Measurements from ENCODE around the gene FGF2.

Gene FGF2

GRCh38 chr4:122884499-122884898 is 57.9 kb downstream of the FGF2 start:
- in situ Hi-C loops (cut with HindIII; ENCODE audit: low sequenced_read_pairs) = no loop called here

- in situ Hi-C loops (cut with HindIII; ENCODE audit: low sequenced_read_pairs) = no loop called here
Observed at GRCh38 chr4:122889726-122890125, 63.1 kb downstream of the FGF2 start.

DNA sequence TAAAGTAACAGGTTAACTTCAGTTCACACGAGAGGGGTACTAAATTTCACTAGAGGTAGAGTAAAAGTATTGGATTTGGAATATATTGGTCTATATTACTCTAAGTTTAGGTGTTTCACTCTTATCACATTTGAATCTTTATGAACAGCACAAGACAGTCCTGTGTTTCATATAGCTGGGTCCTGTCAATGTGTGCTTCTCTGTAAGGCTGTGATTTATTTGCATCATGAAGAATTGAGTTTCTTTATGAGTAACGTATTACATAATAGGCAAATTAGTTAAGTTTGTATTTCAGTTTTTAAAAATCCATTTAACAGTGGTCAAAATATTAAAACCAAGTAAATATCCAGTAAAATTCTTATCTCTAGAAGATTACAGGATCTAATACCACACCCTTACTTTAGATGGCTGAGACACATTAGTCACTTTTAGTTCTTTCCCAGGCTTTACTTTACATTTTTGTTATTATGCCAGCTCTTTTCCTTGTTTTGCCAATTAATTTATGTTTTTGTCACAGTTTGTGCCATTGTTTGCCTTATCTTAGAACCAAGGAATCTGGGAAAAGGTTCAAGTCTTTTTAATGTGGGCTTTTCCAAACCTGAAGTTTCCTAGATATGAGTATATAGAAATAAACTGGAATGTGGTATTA is 63.6 kb downstream of the FGF2 start:
- in situ Hi-C loops (cut with HindIII; ENCODE audit: low sequenced_read_pairs) = no loop called here

GRCh38 chr4:122894827-122895226 is 68.2 kb downstream of the FGF2 start:
- in situ Hi-C loops (cut with HindIII; ENCODE audit: low sequenced_read_pairs) = no loop called here

DNA sequence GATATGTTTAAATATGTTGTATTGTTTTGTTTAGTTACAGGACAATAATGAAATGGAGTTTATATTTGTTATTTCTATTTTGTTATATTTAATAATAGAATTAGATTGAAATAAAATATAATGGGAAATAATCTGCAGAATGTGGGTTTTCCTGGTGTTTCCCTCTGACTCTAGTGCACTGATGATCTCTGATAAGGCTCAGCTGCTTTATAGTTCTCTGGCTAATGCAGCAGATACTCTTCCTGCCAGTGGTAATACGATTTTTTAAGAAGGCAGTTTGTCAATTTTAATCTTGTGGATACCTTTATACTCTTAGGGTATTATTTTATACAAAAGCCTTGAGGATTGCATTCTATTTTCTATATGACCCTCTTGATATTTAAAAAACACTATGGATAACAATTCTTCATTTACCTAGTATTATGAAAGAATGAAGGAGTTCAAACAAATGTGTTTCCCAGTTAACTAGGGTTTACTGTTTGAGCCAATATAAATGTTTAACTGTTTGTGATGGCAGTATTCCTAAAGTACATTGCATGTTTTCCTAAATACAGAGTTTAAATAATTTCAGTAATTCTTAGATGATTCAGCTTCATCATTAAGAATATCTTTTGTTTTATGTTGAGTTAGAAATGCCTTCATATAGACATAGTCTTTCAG is 68.8 kb downstream of the FGF2 start:
- in situ Hi-C loops (cut with HindIII; ENCODE audit: low sequenced_read_pairs) = no loop called here

GRCh38 chr4:122896270-122896669 is 69.6 kb downstream of the FGF2 start:
- in situ Hi-C loops (cut with HindIII; ENCODE audit: low sequenced_read_pairs) = no loop called here

- in situ Hi-C loops (cut with HindIII; ENCODE audit: low sequenced_read_pairs) = no loop called here
Observed at GRCh38 chr4:122898370-122899150, 71.9 kb downstream of the FGF2 start.

DNA sequence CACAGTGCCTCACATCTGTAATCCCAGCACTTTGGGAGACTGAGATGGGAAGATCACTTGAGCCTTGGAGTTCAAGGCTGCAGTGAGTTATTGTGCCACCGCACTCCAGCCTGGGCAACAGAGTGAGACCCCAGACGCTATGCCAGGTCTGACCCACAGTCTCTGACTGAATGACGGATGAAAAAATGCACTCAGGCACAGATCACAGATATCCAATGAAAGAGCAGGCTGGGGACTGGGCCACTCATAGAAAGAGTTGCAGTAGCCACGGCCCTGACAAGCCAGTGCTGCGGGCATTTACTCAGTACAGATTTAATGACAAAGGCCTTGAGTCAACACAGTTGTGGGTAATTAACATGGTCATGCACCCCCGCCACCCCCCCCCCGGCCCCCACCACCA is 73.1 kb downstream of the FGF2 start:
- in situ Hi-C loops (cut with HindIII; ENCODE audit: low sequenced_read_pairs) = loop anchor here (25.0 kb wide), 1 partner anchor 137 kb away; no protein-coding TSS in a partner anchor

DNA sequence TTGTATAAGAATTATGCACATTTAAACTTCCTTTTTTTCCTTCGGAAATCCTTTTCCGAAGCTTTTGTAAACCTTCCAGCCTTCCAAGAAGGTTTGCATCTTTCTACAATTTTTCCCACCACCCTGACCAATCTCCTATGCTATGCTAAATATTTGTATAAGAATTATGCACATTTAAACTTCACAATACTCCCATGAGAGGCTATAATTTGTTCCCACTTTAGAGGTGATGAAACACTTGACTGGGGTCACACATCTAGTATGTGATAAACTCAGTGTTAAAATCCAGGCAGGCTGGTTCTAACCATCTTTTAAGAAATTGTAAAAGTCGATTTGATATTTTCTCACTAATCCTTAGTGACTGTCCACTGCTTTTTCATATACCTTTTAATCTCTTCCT is 73.7 kb downstream of the FGF2 start:
- in situ Hi-C loops (cut with HindIII; ENCODE audit: low sequenced_read_pairs) = loop anchor here (25.0 kb wide), 1 partner anchor 138 kb away; no protein-coding TSS in a partner anchor

DNA sequence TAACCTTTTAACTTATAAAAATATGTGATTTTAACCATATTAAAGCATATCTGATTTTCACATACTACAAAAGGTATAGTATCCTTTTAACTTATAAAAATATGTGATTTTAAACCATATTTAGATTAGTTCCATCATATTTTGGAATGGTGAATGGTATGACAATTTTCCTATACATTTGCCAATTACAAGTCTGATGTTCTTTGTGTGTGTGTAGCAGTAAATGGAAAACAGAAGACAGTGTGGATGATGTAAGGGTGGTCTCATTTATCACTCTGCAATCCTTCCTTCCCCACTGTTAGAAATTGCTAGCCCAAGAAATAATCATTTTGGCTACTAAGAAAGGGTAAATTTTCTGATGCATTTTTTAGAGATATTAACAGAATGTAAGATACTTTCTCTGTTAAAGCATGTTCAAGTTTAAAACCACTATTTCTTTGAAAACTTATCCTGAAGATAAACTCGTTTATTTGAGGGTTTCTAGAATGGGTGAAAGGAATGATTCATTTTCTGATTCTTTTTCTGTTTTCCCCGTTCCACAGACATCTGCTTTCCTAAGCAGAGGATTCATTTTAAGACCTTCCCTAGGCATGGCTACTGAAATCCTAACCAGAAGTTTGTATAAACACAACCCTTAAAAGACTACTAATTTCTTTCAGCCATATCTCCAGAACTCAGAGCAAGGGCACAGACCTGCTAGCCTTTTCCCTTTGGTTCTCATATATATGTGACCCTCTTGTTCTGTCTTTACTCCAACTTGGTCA is 74.8 kb downstream of the FGF2 start:
- in situ Hi-C loops (cut with HindIII; ENCODE audit: low sequenced_read_pairs) = loop anchor here (25.0 kb wide), 1 partner anchor 139 kb away; no protein-coding TSS in a partner anchor

GRCh38 chr4:122903766-122904288 is 77.2 kb downstream of the FGF2 start:
- in situ Hi-C loops (cut with HindIII; ENCODE audit: low sequenced_read_pairs) = loop anchor here (25.0 kb wide), 1 partner anchor 142 kb away; no protein-coding TSS in a partner anchor

DNA sequence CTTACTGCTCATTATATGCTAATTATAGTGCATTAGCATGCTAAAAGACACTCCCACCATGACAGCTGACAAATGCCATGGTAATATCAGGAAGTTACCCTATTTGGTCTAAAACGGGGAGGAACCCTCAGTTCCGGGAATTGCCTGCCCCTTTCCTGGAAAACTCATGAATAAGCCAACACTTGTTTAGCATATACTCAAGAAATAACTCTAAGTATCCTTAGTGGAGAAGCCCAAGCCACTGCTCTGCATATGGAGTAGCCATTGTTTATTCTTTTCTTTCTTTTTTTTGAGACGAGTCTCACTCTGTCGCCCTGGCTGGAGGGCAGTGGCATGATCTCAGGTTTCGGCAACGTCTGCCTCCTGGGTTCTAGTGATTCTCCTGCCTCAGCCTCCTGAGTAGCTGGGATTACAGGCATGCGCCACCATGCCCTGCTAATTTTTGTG is 80.3 kb downstream of the FGF2 start:
- in situ Hi-C loops (cut with HindIII; ENCODE audit: low sequenced_read_pairs) = loop anchor here (25.0 kb wide), 1 partner anchor 145 kb away; no protein-coding TSS in a partner anchor

GRCh38 chr4:122908223-122908622 is 81.6 kb downstream of the FGF2 start:
- in situ Hi-C loops (cut with HindIII; ENCODE audit: low sequenced_read_pairs) = loop anchor here (25.0 kb wide), 1 partner anchor 146 kb away; no protein-coding TSS in a partner anchor

DNA sequence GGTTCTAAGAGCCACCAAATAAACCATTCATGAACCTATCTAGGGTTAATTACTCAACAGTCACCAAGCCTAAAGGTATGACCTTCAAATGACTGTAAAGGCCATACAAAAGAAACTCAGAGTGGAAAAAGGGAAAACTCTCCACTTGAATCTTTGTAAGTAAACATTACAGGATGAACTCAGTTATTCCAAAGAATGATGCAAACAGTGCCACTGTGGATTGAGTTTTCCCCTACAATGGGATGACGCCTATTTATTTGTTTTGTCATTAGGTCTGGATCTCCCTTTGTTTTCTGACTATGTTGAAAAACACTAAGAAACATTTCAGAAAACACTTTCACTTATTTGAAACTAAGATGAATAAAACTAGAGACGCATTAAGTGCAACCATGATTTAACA is 83.1 kb downstream of the FGF2 start:
- in situ Hi-C loops (cut with HindIII; ENCODE audit: low sequenced_read_pairs) = loop anchor here (25.0 kb wide), 1 partner anchor 147 kb away; no protein-coding TSS in a partner anchor

- in situ Hi-C loops (cut with HindIII; ENCODE audit: low sequenced_read_pairs) = loop anchor here (25.0 kb wide), 1 partner anchor 149 kb away; no protein-coding TSS in a partner anchor
Observed at GRCh38 chr4:122911588-122911987, 85.0 kb downstream of the FGF2 start.

GRCh38 chr4:122912810-122913575 is 86.4 kb downstream of the FGF2 start:
- in situ Hi-C loops (cut with HindIII; ENCODE audit: low sequenced_read_pairs) = loop anchor here (25.0 kb wide), 1 partner anchor 151 kb away; no protein-coding TSS in a partner anchor

GRCh38 chr4:122914292-122914904 is 87.8 kb downstream of the FGF2 start:
- in situ Hi-C loops (cut with HindIII; ENCODE audit: low sequenced_read_pairs) = loop anchor here (25.0 kb wide), 1 partner anchor 152 kb away; no protein-coding TSS in a partner anchor

- in situ Hi-C loops (cut with HindIII; ENCODE audit: low sequenced_read_pairs) = loop anchor here (25.0 kb wide), 1 partner anchor 153 kb away; no protein-coding TSS in a partner anchor
Observed at GRCh38 chr4:122914938-122915337, 88.3 kb downstream of the FGF2 start.

DNA sequence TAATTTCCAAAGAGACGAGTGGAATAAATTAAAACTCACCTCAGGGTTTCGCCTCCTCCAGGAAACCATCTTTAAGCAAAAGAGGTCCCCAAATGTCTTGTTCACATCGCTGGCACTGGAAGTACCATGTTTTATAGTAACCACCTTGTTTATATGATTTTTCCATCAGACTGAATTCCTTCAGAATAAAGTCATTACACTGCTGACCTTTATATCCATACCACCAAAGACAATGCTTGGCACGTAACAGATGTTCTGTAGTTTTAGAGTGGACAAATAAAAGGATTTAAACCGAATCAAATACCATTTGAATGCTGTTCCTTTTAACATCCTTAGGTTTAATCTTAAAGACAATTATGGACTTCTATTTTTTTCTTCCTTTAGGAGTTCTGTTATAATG is 91.1 kb downstream of the FGF2 start:
- in situ Hi-C loops (cut with HindIII; ENCODE audit: low sequenced_read_pairs) = loop anchor here (25.0 kb wide), 1 partner anchor 155 kb away; no protein-coding TSS in a partner anchor

Measured in DLD1 (cell line).